Measurements from ENCODE around the gene WDR17. TPM values are rescaled to one million over a fixed set of nuclear protein-coding genes. Genes with fewer than 3 reads are reported as not detected.

WDR17 gene
- total and polyA plus RNA-seq, 2 of the 13 experiments (the other 11 are each of a cell fraction or from before 2014, with no cell fraction given) = not detected

- FAIRE-seq (no peak), DNase-seq (ENCODE audit: low spot score) (no peak), ATAC-seq (no peak)
- 3% methylated on average over 4 of the region's 4 CpGs for WGBS (ENCODE audit: low lambda C conversion rate)
- no peak overlapping the region for H2AFZ ChIP-seq (ENCODE audit: low read length)
- intact Hi-C loops (cut with micrococcal nuclease; ENCODE audit: unreplicated experiment) = no loop called here
- H4K20me1 ChIP-seq (ENCODE audit: insufficient read depth, low read length) = no peaks in the 10 kb centered on the region
- CTCF ChIA-PET (ENCODE audit: low intra/inter-chr PET ratio, low total read pairs) = no interaction called here
- no peak overlapping the region for H3K4me2 ChIP-seq (ENCODE audit: low read depth, low read length)
- no peak overlapping the region for H3K4me3 ChIP-seq (replicated peaks in 1 of 3; ENCODE audit: insufficient read depth in 1 of 3, low read depth in 2 of 3, low read length in 3 of 3)
- no peaks in the 10 kb centered on the region; the same call in 1 of the 2 replicates for H3K4me1 ChIP-seq (ENCODE audit: insufficient read depth, low read length)
- no peak overlapping the region for H3K9ac ChIP-seq (ENCODE audit: insufficient read depth, low read depth, low read length)
- H3K27ac ChIP-seq (ENCODE audit: extremely low read length, insufficient read depth, low read length) = no peak overlapping the region
- in situ Hi-C loops (cut with HindIII; ENCODE audit: extremely low pct_ligation_motif_present, low pct_unique_long_range_greater_than_20kb) = loop anchor here (10.0 kb wide), 1 partner anchor 122 kb away; the partner anchor contains the start of gene SPCS3
- no peaks in the 10 kb centered on the region for H3K36me3 ChIP-seq (replicated peaks in 1 of 2; ENCODE audit: control insufficient read depth in 1 of 2, insufficient read depth in 2 of 2, low read length in 2 of 2)
- POLR2A ChIA-PET = no interaction called here
- H3K79me2 ChIP-seq (ENCODE audit: insufficient read depth, low read length) = no peaks in the 10 kb centered on the region
- no TSS peak for BruUV-seq (replicated peaks)
- no peaks in the 10 kb centered on the region for H3K9me3 ChIP-seq (ENCODE audit: low read length)
- peaks cover 0 to 10% of the 10 kb centered on the region in 2 experiments; a peak in 1 of 5 replicates for H3K27me3 ChIP-seq (ENCODE audit: control insufficient read depth in 1 of 2, insufficient read depth in 2 of 2, low read length in 2 of 2)
- no peak for TF ChIP-seq SNAI1 (CRISPR knock-in tag; IDR thresholded peaks at IDR 0.05; ENCODE audit: borderline replicate concordance)
- TF ChIP-seq NCOR1 (IDR thresholded peaks at IDR 0.05; ENCODE audit: borderline replicate concordance, low read length) = no peak
- no peak for TF ChIP-seq FOXJ3 (CRISPR knock-in tag; IDR thresholded peaks at IDR 0.05; ENCODE audit: borderline replicate concordance)
- no peak for TF ChIP-seq MAZ (IDR thresholded peaks at IDR 0.05; ENCODE audit: borderline replicate concordance, low read depth, low read length)
- no peak for TF ChIP-seq MAZ (CRISPR knock-in tag; IDR thresholded peaks at IDR 0.05; ENCODE audit: low read depth)
- no peak for TF ChIP-seq ZNF704 (CRISPR knock-in tag; IDR thresholded peaks at IDR 0.05; ENCODE audit: borderline replicate concordance)
- no peak for TF ChIP-seq ZNF264 (CRISPR knock-in tag; IDR thresholded peaks at IDR 0.05)
- no peak for TF ChIP-seq ZNF280B (CRISPR knock-in tag; IDR thresholded peaks at IDR 0.05; ENCODE audit: borderline replicate concordance)
- TF ChIP-seq PITX1 (CRISPR knock-in tag; IDR thresholded peaks at IDR 0.05) = no peak
- TF ChIP-seq PTBP1 (IDR thresholded peaks at IDR 0.05; ENCODE audit: low read depth, low read length, poor library complexity, severe bottlenecking) = no peak
- no peak for TF ChIP-seq ZNF768 (CRISPR knock-in tag; IDR thresholded peaks at IDR 0.05)
- no peak for TF ChIP-seq ZNF263 (CRISPR knock-in tag; IDR thresholded peaks at IDR 0.05)
- TF ChIP-seq ARID5B (CRISPR knock-in tag; IDR thresholded peaks at IDR 0.05) = no peak
- TF ChIP-seq ZBTB39 (CRISPR knock-in tag; IDR thresholded peaks at IDR 0.05) = no peak
These were observed 127.5 kb downstream of the WDR17 start for GRCh38 chr4:176193126-176193525.
